Right lobe of liver (tissue), 4 donors: Measurements from ENCODE around the gene ZDHHC7.

ENCODE experiments used
- CTCF ChIP-seq, 4 donors: fragments of 200-600 bp in 3 of 4; fragments of 450-650 bp in 1 of 4; IDR thresholded peaks; one replicate each; pipeline versions ENCODE4 v1.5.1 to v1.8.0; 2016 to 2022; ENCODE audit warnings: antibody characterized with exemption in 4 of 4, mild to moderate bottlenecking in 2 of 4
- POLR2A ChIP-seq: fragments of 450-650 bp; IDR thresholded peaks from one replicate; pipeline ENCODE4 v1.6.1; 2017; ENCODE audit warnings: antibody characterized with exemption, mild to moderate bottlenecking
- donor health status: DM: no; HTN: no; CAD: no.
- donor health status: DM: no; HTN: no; CAD: no.
- donor health status: DM: no; HTN: yes; CAD: no.

DNA sequence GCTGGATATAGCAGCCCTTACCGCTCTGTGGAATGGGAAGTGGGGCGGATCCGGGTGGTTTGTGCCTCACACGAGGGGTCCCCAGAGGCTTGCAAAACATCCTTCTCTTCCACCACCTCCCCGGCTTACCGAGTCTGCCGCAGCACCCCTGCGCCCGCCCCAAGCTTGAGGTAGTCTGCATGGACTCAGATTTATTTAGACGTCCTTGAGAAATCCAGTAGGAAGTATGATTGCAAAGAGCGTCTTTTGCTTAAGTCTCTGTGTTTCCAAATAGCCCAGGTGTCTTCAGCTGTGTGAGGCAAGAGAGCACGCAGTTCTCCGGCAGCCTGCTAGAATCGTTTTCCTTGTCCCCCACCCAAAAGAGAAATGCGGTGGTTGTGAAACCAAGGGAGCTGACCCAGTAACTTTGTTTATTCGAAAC, 18.7 kb upstream of the ZDHHC7 start:
- no peak for TF ChIP-seq CTCF (IDR thresholded peaks at IDR 0.05)
- TF ChIP-seq POLR2A: no peak
